ENCODE measurements around the gene CAMTA1.
"Not testable (repeated sequence)": the region's sequence is repeated elsewhere in the genome, so short reads cannot be mapped to it uniquely, and the experiment has no call there.

Gene CAMTA1

GRCh38 chr1:7362947-7363346 is 577.7 kb downstream of the CAMTA1 start:
- no peak for DNase-seq

- no peak for DNase-seq
Measured at GRCh38 chr1:7363450-7363849, 578.2 kb downstream of the CAMTA1 start.

- no peak for DNase-seq
Measured at GRCh38 chr1:7365706-7366105, 580.5 kb downstream of the CAMTA1 start.

- no peak for DNase-seq
Measured at GRCh38 chr1:7366286-7366954, 581.2 kb downstream of the CAMTA1 start.

- no peak for DNase-seq
Measured at GRCh38 chr1:7366955-7367665, 581.9 kb downstream of the CAMTA1 start.

GRCh38 chr1:7369866-7370265 is 584.6 kb downstream of the CAMTA1 start:
- no peak for DNase-seq

GRCh38 chr1:7371926-7372325 is 586.7 kb downstream of the CAMTA1 start:
- DNase-seq: no peak

- no peak for DNase-seq
Measured at GRCh38 chr1:7372477-7373120, 587.3 kb downstream of the CAMTA1 start.

- no peak for DNase-seq
Measured at GRCh38 chr1:7373251-7373650, 588.0 kb downstream of the CAMTA1 start.

- DNase-seq: no peak
Measured at GRCh38 chr1:7373876-7374562, 588.8 kb downstream of the CAMTA1 start.

GRCh38 chr1:7374563-7375160 is 589.4 kb downstream of the CAMTA1 start:
- no peak for DNase-seq

GRCh38 chr1:7375329-7375728 is 590.1 kb downstream of the CAMTA1 start:
- no peak for DNase-seq

- DNase-seq: no peak
Measured at GRCh38 chr1:7375781-7376660, 590.8 kb downstream of the CAMTA1 start.

GRCh38 chr1:7376676-7377075 is 591.4 kb downstream of the CAMTA1 start:
- DNase-seq: no peak

GRCh38 chr1:7378346-7379130 is 593.3 kb downstream of the CAMTA1 start:
- no peak for DNase-seq

- DNase-seq: no peak
Measured at GRCh38 chr1:7379441-7379971, 594.3 kb downstream of the CAMTA1 start.

- DNase-seq: not testable (repeated sequence)
Measured at GRCh38 chr1:7380068-7380467, 594.8 kb downstream of the CAMTA1 start.

- DNase-seq: no peak
Measured at GRCh38 chr1:7380712-7381111, 595.5 kb downstream of the CAMTA1 start.

GRCh38 chr1:7381729-7382128 is 596.5 kb downstream of the CAMTA1 start:
- not testable (repeated sequence) for DNase-seq

- DNase-seq: no peak
Measured at GRCh38 chr1:7382971-7383370, 597.7 kb downstream of the CAMTA1 start.
